Progenitor cell of endocrine pancreas (in vitro differentiated cells): ENCODE results near the gene BMPR1B. TPM values are rescaled to one million over a fixed set of nuclear protein-coding genes. Genes with fewer than 3 reads are reported as not detected.

Experiments used
- DNase-seq: peaks from one replicate; pipeline ENCODE4 v3.0.0; 2021; ENCODE audit warnings: low spot score; ENCODE audit not compliant: unreplicated experiment
- H3K27ac Mint-ChIP-seq: 2 replicates; pipeline ENCODE4 v1.8.0; 2021; ENCODE audit warnings: mild to moderate bottlenecking, moderate library complexity, mixed read lengths
- H3K27me3 Mint-ChIP-seq: 2 replicates; pipeline ENCODE4 v1.8.0; 2021; ENCODE audit warnings: mixed read lengths
- H3K36me3 Mint-ChIP-seq: 2 replicates; pipeline ENCODE4 v1.8.0; 2022; ENCODE audit warnings: mixed read lengths; ENCODE audit not compliant: insufficient read depth
- H3K4me1 Mint-ChIP-seq: 2 replicates; pipeline ENCODE4 v1.8.0; 2021; ENCODE audit warnings: low read depth, mixed read lengths
- H3K4me3 Mint-ChIP-seq: 2 replicates; pipeline ENCODE4 v1.8.0; 2021; ENCODE audit warnings: low read depth, mild to moderate bottlenecking, moderate library complexity, mixed read lengths
- H3K9me3 Mint-ChIP-seq: 2 replicates; pipeline ENCODE4 v1.8.0; 2021; ENCODE audit warnings: low read depth, mixed read lengths
- CTCF ChIP-seq: fragments of 200-600 bp; sonication (generic); IDR thresholded peaks from one replicate; pipeline ENCODE4 v1.5.0; 2021; ENCODE audit warnings: antibody characterized with exemption, mild to moderate bottlenecking; ENCODE audit not compliant: unreplicated experiment
- total RNA-seq: library from RNA; stranded (reverse); gene quantifications from 2 replicates; pipeline ENCODE4 v1.2.1, GENCODE V29; 2021

BMPR1B gene
- total RNA-seq, 1 donor from 2014 or later = 21.1 TPM

- Mint-ChIP-seq H3K4me1 (peaks cover 29% of the 10 kb centered on the region), H3K4me3 (no peak overlapping the region), H3K27me3 (no peaks in the 10 kb centered on the region), H3K27ac (no peak overlapping the region), H3K36me3 (no peaks in the 10 kb centered on the region), H3K9me3 (no peaks in the 10 kb centered on the region)
- no peak for DNase-seq
- TF ChIP-seq CTCF = no peak
These were observed 182.2 kb downstream of the BMPR1B start for GRCh38 chr4:94939791-94940519.

GRCh38 chr4:94940520-94940908, 182.8 kb downstream of the BMPR1B start:
- H3K4me3 Mint-ChIP-seq = no peak overlapping the region
- H3K27me3 Mint-ChIP-seq = no peaks in the 10 kb centered on the region
- TF ChIP-seq CTCF = no peak
- peak overlapping the region; percentile 51 for H3K27ac Mint-ChIP-seq
- no peaks in the 10 kb centered on the region for H3K36me3 Mint-ChIP-seq
- H3K9me3 Mint-ChIP-seq = no peaks in the 10 kb centered on the region
- DNase-seq = no peak
- peaks cover 29% of the 10 kb centered on the region for H3K4me1 Mint-ChIP-seq

- Mint-ChIP-seq H3K36me3 (no peaks in the 10 kb centered on the region), H3K9me3 (no peaks in the 10 kb centered on the region), H3K27ac (no peak overlapping the region), H3K27me3 (no peaks in the 10 kb centered on the region), H3K4me3 (no peak overlapping the region), H3K4me1 (peaks cover 22% of the 10 kb centered on the region)
- TF ChIP-seq CTCF = no peak
- DNase-seq = no peak
These were observed 184.0 kb downstream of the BMPR1B start for GRCh38 chr4:94941706-94942105.

DNA sequence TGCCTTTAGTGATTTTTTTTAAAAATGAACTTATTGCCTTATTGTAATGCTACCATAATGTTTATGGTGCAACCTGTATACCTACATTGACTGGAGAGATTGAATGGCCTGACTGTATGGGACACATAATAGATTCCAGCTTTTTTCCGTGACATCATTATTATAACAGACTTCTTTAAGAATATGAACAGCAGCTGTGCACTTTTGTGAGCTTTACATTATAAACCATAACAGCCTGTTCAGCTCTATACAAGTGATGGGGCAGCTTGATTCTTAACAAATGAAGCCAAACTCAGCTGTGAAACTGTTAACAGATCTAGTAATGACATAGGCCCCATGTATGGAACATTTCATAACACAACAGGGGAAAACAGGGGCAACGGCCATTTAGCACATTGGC, 187.0 kb downstream of the BMPR1B start:
- TF ChIP-seq CTCF = no peak
- peaks cover 28% of the 10 kb centered on the region for H3K4me1 Mint-ChIP-seq
- peaks cover 1% of the 10 kb centered on the region for H3K9me3 Mint-ChIP-seq
- no peak for DNase-seq
- H3K36me3 Mint-ChIP-seq = peaks cover 3% of the 10 kb centered on the region
- H3K27ac Mint-ChIP-seq = no peak overlapping the region
- H3K4me3 Mint-ChIP-seq = no peak overlapping the region
- no peaks in the 10 kb centered on the region for H3K27me3 Mint-ChIP-seq

- Mint-ChIP-seq H3K4me1 (peaks cover 19% of the 10 kb centered on the region), H3K4me3 (no peak overlapping the region), H3K27ac (peak overlapping the region; percentile 7), H3K9me3 (peaks cover 25% of the 10 kb centered on the region), H3K27me3 (no peaks in the 10 kb centered on the region), H3K36me3 (peaks cover 20% of the 10 kb centered on the region)
- no peak for TF ChIP-seq CTCF
- no peak for DNase-seq
These were observed 189.9 kb downstream of the BMPR1B start for GRCh38 chr4:94947681-94948108.
